ENCODE results near the gene ASXL1. TPM values are rescaled to one million over a fixed set of nuclear protein-coding genes. Genes with fewer than 3 reads are reported as not detected.

Gene ASXL1
- total and polyA plus RNA-seq, 2 experiments from 2014 or later, result 10.4 to 29.0 TPM

GRCh38 chr20:32449057-32449889 lies 91.1 kb downstream of the ASXL1 start (continued):
- no peak for TF ChIP-seq CTCF (conservative IDR thresholded peaks at IDR 0.05; ENCODE audit: low read depth in 2 of 2)
- TF ChIP-seq ETS1 (IDR thresholded peaks at IDR 0.05), result no peak
- no peak for TF ChIP-seq ZNF114 (CRISPR knock-in tag; IDR thresholded peaks at IDR 0.05)
- TF ChIP-seq STAT1 (IDR thresholded peaks at IDR 0.05; ENCODE audit: unreplicated experiment), result no peak
- no peak for TF ChIP-seq CREB1 (CRISPR knock-in tag; IDR thresholded peaks at IDR 0.05; ENCODE audit: low read depth)
- TF ChIP-seq EZH2 (IDR thresholded peaks at IDR 0.05; ENCODE audit: low read depth, unreplicated experiment), result no peak
- TF ChIP-seq ZNF331 (CRISPR knock-in tag; IDR thresholded peaks at IDR 0.05; ENCODE audit: low read depth), result no peak
- TF ChIP-seq EZH2phosphoT487 (IDR thresholded peaks at IDR 0.05; ENCODE audit: unreplicated experiment), result no peak
- no peak for TF ChIP-seq NANOG (IDR thresholded peaks at IDR 0.05; ENCODE audit: borderline replicate concordance)
- no peak for TF ChIP-seq JUNB (IDR thresholded peaks at IDR 0.05; ENCODE audit: unreplicated experiment)

GRCh38 chr20:32449890-32450401 lies 91.8 kb downstream of the ASXL1 start:
- H3K4me1 ChIP-seq (ENCODE audit: insufficient read depth), result peaks cover 12% of the 10 kb centered on the region
- no peaks in the 10 kb centered on the region for H3K9me3 Mint-ChIP-seq
- H4K20me1 ChIP-seq (replicated peaks; ENCODE audit: insufficient read depth), result peaks cover 28% of the 10 kb centered on the region
- no peak overlapping the region for H3K4me3 Mint-ChIP-seq
- H3K9me2 ChIP-seq (ENCODE audit: insufficient read depth), result no peaks in the 10 kb centered on the region
- H3K4me3 ChIP-seq, result no peak overlapping the region
- peaks cover 8% of the 10 kb centered on the region for H3K4me1 Mint-ChIP-seq
- H3K36me3 ChIP-seq (ENCODE audit: insufficient read depth), result peaks cover 9% of the 10 kb centered on the region
- DNase-seq (ENCODE audit: low spot score) (no peak), ATAC-seq (no peak)
- H3K27ac Mint-ChIP-seq, result no peak overlapping the region
- H3K79me2 ChIP-seq (replicated peaks; ENCODE audit: insufficient read depth), result no peaks in the 10 kb centered on the region
- H2AFZ ChIP-seq, result no peak overlapping the region
- H3K36me3 Mint-ChIP-seq (ENCODE audit: low read depth), result peaks cover 38% of the 10 kb centered on the region
- no peak overlapping the region for H3K4me2 ChIP-seq
- H3K27ac ChIP-seq (ENCODE audit: low read depth), result no peak overlapping the region
- no peaks in the 10 kb centered on the region for H3K27me3 ChIP-seq (ENCODE audit: insufficient read depth)
- peaks cover 4% of the 10 kb centered on the region for H3K27me3 Mint-ChIP-seq (ENCODE audit: insufficient read depth, low read depth, poor library complexity)
- peaks cover 4% of the 10 kb centered on the region for H3F3A ChIP-seq (replicated peaks; ENCODE audit: low read depth)
- TF ChIP-seq EZH2phosphoT487 (IDR thresholded peaks at IDR 0.05; ENCODE audit: unreplicated experiment) (no peak), CTCF (conservative IDR thresholded peaks at IDR 0.05; ENCODE audit: low read depth in 2 of 2) (no peak), ZNF462 (CRISPR knock-in tag; IDR thresholded peaks at IDR 0.05) (no peak), STAT1 (IDR thresholded peaks at IDR 0.05; ENCODE audit: unreplicated experiment) (no peak)

All from GM23338 (cell line).